AG10803 (cell line): ENCODE results near the gene APBB3.
"Not testable (repeated sequence)": the region's sequence is repeated elsewhere in the genome, so short reads cannot be mapped to it uniquely, and the experiment has no call there.

ENCODE experiments used
- DNase-seq: peaks from one replicate; pipeline ENCODE4 v3.0.0; 2010; ENCODE audit warnings: low read depth
- H3K4me3 ChIP-seq: 2 replicates; pipeline ENCODE4 v1.5.1; 2011; ENCODE audit warnings: mild to moderate bottlenecking, low read length, control low read depth
- CTCF ChIP-seq: conservative IDR thresholded peaks from 2 replicates; pipeline ENCODE4 v1.5.1; 2011; ENCODE audit warnings: mild to moderate bottlenecking, low read length, control low read depth, inconsistent platforms

Gene APBB3

GRCh38 chr5:140602147-140602546 is 37.7 kb upstream of the APBB3 start:
- DNase-seq, result no peak
- H3K4me3 ChIP-seq, result no peak overlapping the region
- TF ChIP-seq CTCF, result no peak

DNA sequence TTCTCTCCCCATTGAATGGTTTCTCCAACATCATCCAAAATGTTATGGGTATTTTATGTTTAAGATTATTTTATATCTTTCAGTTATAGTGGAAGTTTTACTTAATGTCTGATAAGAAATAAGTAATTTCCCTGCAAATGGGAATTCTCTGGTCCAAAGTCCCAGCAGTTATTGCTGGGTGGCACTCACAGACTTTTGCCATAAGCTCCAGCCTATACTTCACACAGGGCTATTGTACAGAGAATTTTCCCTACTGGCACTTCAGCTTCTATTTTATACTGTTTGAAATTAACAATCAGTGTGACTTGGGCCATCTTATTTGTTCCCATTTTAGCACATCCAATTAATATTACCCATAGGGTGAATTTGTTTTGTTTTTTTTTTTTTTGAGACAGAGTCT is 35.7 kb upstream of the APBB3 start:
- no peak for TF ChIP-seq CTCF
- no peak overlapping the region for H3K4me3 ChIP-seq
- DNase-seq, result no peak

- no peak for TF ChIP-seq CTCF
- no peak for DNase-seq
- no peak overlapping the region for H3K4me3 ChIP-seq
Measured at GRCh38 chr5:140598836-140599235, 34.4 kb upstream of the APBB3 start.

- no peak for TF ChIP-seq CTCF
- no peak overlapping the region for H3K4me3 ChIP-seq
- no peak for DNase-seq
Measured at GRCh38 chr5:140596321-140596741, 31.9 kb upstream of the APBB3 start.

GRCh38 chr5:140595538-140596300 is 31.3 kb upstream of the APBB3 start:
- no peak for DNase-seq
- no peak for TF ChIP-seq CTCF
- no peak overlapping the region for H3K4me3 ChIP-seq

DNA sequence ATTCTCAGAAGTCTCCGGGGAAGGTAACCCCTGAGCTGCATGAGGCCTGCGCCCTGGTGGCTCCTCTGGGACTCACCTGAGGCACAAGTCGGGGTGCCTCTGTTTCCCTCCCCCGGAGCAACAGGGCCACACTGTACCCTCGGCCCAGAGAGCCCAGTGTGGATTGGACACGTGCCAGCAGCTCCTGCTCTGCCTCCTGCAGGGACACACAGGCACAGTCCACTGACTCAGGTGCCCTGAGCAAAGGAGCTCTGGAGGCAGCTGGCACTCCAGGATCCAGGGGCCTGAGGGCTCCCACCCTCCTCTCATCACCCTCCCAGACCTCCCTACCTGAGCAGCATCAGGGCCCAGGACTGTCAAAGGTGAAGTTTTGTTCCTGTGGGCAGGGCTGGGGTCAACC is 29.8 kb upstream of the APBB3 start:
- no peak overlapping the region for H3K4me3 ChIP-seq
- no peak for DNase-seq
- no peak for TF ChIP-seq CTCF

DNA sequence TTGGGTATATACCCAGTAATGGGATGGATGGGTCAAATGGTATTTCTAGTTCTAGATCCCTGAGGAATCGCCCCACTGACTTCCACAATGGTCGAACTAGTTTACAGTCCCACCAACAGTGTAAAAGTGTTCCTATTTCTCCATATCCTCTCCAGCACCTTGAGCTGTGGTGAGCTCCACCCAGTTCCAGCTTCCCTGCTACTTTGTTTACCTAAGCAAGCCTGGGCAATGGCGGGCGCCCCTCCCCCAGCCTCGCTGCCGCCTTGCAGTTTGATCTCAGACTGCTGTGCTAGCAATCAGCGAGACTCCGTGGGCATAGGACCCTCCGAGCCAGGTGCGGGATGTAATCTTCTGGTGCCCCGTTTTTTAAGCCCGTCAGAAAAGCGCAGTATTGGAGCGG is 28.7 kb upstream of the APBB3 start:
- not testable (repeated sequence) for H3K4me3 ChIP-seq, DNase-seq
